OCI-LY3 (cell line): ENCODE results near the gene TOP3B.

Source experiments
- H2AFZ ChIP-seq: fragments of 200-600, 300-600 bp; shearing (Covaris generic); 2 replicates; pipeline ENCODE4 v1.6.0; 2014; ENCODE audit warnings: antibody characterized with exemption, low read depth, low read length
- H3K27ac ChIP-seq: fragments of 200-600, 300-600 bp; sonication (generic); 2 replicates; pipeline ENCODE4 v1.5.1; 2014; ENCODE audit warnings: mild to moderate bottlenecking, low read length, moderate library complexity, mixed read lengths
- H3K27me3 ChIP-seq: fragments of 200-600, 300-600 bp; sonication (generic); 2 replicates; pipeline ENCODE4 v1.6.1; 2014; ENCODE audit warnings: low read depth, low read length, mixed read lengths
- H3K36me3 ChIP-seq: fragments of 200-600, 300-600 bp; sonication (generic); replicated peaks from 2 replicates; pipeline ENCODE3; 2014; ENCODE audit warnings: low read depth, low read length, mixed read lengths
- H3K4me1 ChIP-seq: fragments of 300-600, 200-600 bp; sonication (generic); 2 replicates; pipeline ENCODE4 v1.6.1; 2014; ENCODE audit warnings: low read length, mixed read lengths
- H3K4me2 ChIP-seq: fragments of 200-600, 300-600 bp; sonication (generic); 2 replicates; pipeline ENCODE4 v1.6.1; 2014; ENCODE audit warnings: low read length, mixed read lengths
- H3K4me3 ChIP-seq: fragments of 300-600, 200-600 bp; sonication (generic); 2 replicates; pipeline ENCODE4 v1.5.1; 2014; ENCODE audit warnings: antibody characterized with exemption, mild to moderate bottlenecking, low read length, moderate library complexity
- H3K79me2 ChIP-seq: fragments of 300-600, 200-600 bp; shearing (Covaris generic); 2 replicates; pipeline ENCODE4 v1.6.1; 2014; ENCODE audit warnings: mild to moderate bottlenecking, low read length, mixed read lengths
- H3K9ac ChIP-seq: fragments of 300-600, 200-600 bp; shearing (Covaris generic); 2 replicates; pipeline ENCODE4 v1.6.0; 2014; ENCODE audit warnings: mild to moderate bottlenecking, low read length, moderate library complexity
- H3K9me3 ChIP-seq: fragments of 200-600, 300-600 bp; shearing (Covaris generic); 2 replicates; pipeline ENCODE4 v1.6.1; 2014; ENCODE audit warnings: low read length, mixed read lengths; ENCODE audit not compliant: insufficient read depth
- H4K20me1 ChIP-seq: fragments of 200-600, 300-600 bp; sonication (generic); 2 replicates; pipeline ENCODE4 v1.6.1; 2016; ENCODE audit warnings: low read length, mixed read lengths; ENCODE audit not compliant: insufficient read depth
- EZH2phosphoT487 ChIP-seq: fragments of 200-600 bp; shearing (Covaris generic); IDR thresholded peaks from 2 replicates; pipeline ENCODE4 v1.6.1; 2018; ENCODE audit warnings: antibody characterized with exemption, mixed run types, low read depth
- TF ChIP-seq, protein P1 (sequence below): fragments of 200-600, 300-600 bp; sonication (generic); IDR thresholded peaks from 2 replicates; pipeline ENCODE4 v1.5.1; 2014; ENCODE audit warnings: antibody characterized with exemption, low read length, low read depth

Gene TOP3B

DNA sequence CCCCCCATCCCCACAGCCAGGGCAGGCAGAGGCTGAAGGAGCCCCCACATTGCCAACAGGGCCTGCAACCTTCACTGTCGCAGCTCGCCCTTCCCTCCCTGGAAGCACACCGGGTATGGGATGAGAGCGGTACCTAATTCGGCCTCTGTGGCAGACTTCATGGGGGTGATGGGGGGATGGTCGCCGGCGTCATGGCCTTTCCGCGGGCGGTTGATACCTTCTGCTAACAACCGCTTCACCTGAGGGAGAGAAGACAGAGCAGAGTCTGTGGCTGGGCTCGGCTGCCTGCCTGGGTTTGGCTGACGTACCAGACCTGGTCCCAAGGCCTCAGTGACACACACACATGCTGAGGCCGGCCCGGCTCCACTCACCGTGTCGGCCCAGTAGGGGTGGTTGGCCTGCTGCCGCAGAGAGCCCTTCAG lies 18.8 kb downstream of the TOP3B start:
- Histone ChIP-seq H3K79me2 (no peaks in the 10 kb centered on the region), H3K4me1 (no peaks in the 10 kb centered on the region), H2AFZ (no peak overlapping the region), H3K27ac (no peak overlapping the region), H3K9ac (no peak overlapping the region), H3K4me3 (no peak overlapping the region), H3K27me3 (no peaks in the 10 kb centered on the region), H4K20me1 (no peaks in the 10 kb centered on the region), H3K4me2 (no peak overlapping the region), H3K9me3 (no peaks in the 10 kb centered on the region), H3K36me3 (peaks cover 61% of the 10 kb centered on the region)
- TF ChIP-seq, protein P1, sequence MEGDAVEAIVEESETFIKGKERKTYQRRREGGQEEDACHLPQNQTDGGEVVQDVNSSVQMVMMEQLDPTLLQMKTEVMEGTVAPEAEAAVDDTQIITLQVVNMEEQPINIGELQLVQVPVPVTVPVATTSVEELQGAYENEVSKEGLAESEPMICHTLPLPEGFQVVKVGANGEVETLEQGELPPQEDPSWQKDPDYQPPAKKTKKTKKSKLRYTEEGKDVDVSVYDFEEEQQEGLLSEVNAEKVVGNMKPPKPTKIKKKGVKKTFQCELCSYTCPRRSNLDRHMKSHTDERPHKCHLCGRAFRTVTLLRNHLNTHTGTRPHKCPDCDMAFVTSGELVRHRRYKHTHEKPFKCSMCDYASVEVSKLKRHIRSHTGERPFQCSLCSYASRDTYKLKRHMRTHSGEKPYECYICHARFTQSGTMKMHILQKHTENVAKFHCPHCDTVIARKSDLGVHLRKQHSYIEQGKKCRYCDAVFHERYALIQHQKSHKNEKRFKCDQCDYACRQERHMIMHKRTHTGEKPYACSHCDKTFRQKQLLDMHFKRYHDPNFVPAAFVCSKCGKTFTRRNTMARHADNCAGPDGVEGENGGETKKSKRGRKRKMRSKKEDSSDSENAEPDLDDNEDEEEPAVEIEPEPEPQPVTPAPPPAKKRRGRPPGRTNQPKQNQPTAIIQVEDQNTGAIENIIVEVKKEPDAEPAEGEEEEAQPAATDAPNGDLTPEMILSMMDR = no peak
- no peak for TF ChIP-seq EZH2phosphoT487

DNA sequence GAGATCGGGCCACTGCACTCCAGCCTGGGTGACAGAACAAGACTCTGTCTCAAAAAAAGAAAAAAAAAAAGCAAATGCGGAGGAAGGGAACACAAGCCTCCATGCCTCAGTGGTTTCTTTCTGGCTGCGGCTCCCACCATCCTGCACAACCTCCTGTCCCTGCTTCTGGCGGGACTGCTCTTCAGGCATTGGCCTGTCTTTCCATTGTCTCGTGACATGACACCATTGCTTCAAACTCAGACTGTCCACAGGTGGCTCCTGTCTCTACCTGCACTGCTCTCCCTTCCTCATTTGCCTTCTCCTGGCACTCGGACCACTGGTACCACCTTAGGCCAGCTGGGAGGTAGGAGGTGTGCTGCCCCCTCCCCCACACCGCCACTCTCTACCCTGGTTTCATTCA lies 19.3 kb downstream of the TOP3B start:
- Histone ChIP-seq H3K4me2 (no peak overlapping the region), H3K79me2 (no peaks in the 10 kb centered on the region), H2AFZ (no peak overlapping the region), H3K4me3 (no peak overlapping the region), H4K20me1 (no peaks in the 10 kb centered on the region), H3K9ac (no peak overlapping the region), H3K27me3 (no peaks in the 10 kb centered on the region), H3K4me1 (no peaks in the 10 kb centered on the region), H3K36me3 (peaks cover 57% of the 10 kb centered on the region), H3K9me3 (no peaks in the 10 kb centered on the region), H3K27ac (no peak overlapping the region)
- no peak for TF ChIP-seq EZH2phosphoT487
- TF ChIP-seq, protein P1 = no peak

DNA sequence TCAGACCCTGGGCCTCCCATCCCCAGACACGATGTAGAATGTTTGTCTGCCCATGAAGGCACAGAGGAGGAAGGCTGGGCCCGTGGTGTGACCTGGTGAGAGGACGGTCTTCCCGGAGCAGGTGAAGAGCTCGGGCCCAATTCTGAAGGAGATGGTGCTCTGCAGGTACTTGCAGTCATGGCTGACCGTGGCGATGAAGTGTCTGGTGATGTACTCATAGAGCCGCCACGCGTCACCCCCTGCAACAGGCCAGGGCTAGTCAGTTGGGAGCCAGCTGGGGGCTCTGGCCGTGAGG lies 20.0 kb downstream of the TOP3B start:
- Histone ChIP-seq H3K9me3 (no peaks in the 10 kb centered on the region), H3K79me2 (no peaks in the 10 kb centered on the region), H4K20me1 (no peaks in the 10 kb centered on the region), H3K36me3 (peaks cover 54% of the 10 kb centered on the region), H2AFZ (no peak overlapping the region), H3K9ac (no peak overlapping the region), H3K4me2 (no peak overlapping the region), H3K27ac (no peak overlapping the region), H3K4me1 (no peaks in the 10 kb centered on the region), H3K4me3 (no peak overlapping the region), H3K27me3 (no peaks in the 10 kb centered on the region)
- TF ChIP-seq, protein P1 = no peak
- no peak for TF ChIP-seq EZH2phosphoT487

DNA sequence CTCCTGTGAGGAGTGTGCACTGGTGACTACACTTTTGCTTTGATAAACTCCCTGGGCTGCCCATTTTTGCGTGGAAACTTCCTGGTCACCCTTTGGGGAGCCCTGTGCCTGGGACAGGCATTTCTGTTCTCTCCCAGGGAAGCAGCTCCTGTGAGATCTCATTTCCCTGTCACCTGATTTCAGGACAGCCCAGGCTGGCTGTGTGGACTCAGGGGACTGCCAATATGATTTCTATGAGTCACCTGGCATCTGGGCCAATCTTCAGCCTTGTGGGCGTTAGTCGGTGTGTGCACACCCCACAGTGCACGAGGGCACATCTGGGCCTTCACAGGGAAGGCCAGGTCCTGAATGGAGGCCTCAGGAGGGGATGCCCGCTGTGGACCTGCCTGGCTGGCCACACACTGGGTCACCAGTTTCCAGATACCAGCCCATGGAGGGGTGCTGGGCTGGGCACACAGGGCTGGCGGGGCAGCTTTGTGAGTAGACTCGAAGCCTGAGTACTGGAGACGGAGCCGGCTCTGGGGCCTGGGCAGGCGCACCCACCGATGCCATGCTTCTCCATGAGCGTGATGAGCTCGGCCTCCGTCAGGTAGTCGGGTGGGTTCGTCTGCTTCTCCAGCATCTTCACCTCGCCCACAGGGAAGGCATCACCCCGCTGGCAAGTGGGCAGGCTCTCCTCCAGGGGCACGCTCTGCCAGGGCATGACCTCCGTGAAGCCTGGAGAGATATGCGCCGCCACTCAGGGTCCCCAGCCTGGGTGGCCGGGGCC lies 20.5 kb downstream of the TOP3B start:
- H3K4me1 ChIP-seq = no peaks in the 10 kb centered on the region
- no peaks in the 10 kb centered on the region for H3K9me3 ChIP-seq
- H4K20me1 ChIP-seq = no peaks in the 10 kb centered on the region
- H3K27ac ChIP-seq = no peak overlapping the region
- TF ChIP-seq, protein P1 = no peak
- TF ChIP-seq EZH2phosphoT487 = no peak
- H3K79me2 ChIP-seq = no peaks in the 10 kb centered on the region
- peaks cover 48% of the 10 kb centered on the region for H3K36me3 ChIP-seq
- H3K27me3 ChIP-seq = no peaks in the 10 kb centered on the region
- no peak overlapping the region for H3K9ac ChIP-seq
- no peak overlapping the region for H3K4me2 ChIP-seq
- H2AFZ ChIP-seq = no peak overlapping the region
- no peak overlapping the region for H3K4me3 ChIP-seq
